HG03064 (cell line): ENCODE results near the gene IKZF3.

ENCODE experiments used
- ATAC-seq: cut with Tn5 transposase; IDR thresholded peaks from one replicate; pipeline ENCODE4 v1.9.1; 2021; ENCODE audit warnings: low read depth; ENCODE audit not compliant: unreplicated experiment

Gene IKZF3

DNA sequence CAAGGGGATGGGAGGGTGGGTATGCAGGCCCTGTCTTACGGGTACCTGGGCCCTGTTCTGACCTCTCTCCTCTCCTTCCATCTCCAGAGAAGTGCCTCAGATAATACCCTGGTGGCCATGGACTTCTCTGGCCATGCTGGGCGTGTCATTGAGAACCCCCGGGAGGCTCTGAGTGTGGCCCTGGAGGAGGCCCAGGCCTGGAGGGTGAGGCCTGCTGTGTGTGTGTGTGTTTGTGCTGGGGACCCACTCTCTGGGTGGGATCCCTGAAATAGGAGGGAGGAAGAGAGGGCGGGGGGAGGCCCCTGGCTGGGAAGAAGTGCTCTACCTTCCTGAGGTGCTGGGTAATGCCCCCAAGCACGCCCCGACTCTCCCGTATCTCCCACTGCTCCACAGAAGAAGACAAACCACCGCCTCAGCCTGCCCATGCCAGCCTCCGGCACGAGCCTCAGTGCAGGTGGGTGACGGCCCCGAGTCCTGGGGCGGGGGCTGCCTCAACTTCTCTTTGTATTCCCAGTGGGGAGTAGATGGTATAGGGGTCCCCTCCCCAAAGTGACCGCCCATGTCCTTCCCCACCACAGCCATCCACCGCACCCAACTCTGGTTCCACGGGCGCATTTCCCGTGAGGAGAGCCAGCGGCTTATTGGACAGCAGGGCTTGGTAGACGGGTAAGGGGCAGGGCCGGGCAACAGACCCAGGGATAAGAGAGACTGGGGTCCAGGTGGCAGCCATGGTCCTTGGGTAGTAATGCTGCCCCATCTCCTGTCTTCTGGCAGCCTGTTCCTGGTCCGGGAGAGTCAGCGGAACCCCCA is 118.6 kb downstream of the IKZF3 start:
- no peak for ATAC-seq

DNA sequence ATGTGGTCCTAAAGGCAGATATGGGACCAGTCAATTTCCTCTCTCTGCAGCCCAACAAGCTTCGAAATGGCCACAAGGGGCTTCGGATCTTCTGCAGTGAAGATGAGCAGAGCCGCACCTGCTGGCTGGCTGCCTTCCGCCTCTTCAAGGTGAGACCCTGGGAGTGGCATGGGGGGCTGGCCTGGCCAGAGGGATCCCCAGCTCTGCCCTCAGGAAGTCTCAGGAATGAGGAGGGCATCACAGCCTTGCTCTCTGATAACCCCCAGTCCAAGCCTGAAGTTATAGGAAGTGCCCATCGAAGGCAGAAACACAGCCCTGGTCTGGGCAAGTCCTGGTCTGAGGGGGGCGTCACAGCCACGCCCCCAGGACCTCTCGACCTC is 119.3 kb downstream of the IKZF3 start:
- ATAC-seq = no peak

DNA sequence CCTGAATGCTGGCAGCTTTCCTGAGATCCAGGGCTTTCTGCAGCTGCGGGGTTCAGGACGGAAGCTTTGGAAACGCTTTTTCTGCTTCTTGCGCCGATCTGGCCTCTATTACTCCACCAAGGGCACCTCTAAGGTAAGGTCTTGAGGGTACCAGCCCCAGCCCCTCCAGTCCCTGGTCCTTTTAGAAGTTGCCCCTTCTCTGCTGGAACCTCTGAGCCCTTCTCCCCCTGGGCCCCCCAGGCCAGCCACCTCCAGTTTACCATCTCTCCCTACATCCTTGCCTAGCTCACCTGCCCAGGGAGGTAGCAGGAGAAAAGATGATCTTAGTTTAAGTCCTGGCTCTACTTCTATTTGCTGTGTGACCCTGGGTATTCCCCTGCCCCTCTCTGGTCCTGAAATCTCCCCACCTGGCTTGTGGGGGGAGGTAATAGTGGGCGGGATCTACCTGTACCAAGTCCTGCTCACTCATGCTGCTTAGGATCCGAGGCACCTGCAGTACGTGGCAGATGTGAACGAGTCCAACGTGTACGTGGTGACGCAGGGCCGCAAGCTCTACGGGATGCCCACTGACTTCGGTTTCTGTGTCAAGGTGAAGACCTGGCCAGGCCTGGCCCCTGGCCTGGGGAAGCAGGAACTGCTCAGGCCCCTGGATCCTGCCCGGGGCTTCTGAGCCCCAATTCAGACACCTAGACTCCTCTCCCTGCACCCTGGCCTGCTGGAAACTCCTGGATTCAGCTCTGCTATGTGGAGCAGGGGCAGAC is 119.9 kb downstream of the IKZF3 start:
- ATAC-seq = no peak

DNA sequence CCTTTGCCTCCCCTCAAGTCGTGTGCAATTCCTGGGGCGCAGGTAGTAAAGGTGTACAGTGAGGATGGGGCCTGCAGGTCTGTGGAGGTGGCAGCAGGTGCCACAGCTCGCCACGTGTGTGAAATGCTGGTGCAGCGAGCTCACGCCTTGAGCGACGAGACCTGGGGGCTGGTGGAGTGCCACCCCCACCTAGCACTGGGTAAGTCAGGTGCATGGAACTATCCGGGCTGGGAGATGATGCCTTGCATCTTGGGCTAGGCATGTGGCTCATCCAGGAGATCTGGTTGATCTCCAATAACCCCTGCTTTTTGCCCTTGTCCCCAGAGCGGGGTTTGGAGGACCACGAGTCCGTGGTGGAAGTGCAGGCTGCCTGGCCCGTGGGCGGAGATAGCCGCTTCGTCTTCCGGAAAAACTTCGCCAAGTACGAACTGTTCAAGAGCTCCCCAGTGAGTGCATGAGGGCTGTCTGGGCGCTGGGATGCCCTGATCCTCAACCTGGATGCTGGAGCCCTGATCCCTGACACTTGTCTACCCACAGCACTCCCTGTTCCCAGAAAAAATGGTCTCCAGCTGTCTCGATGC is 121.2 kb downstream of the IKZF3 start:
- no peak for ATAC-seq

DNA sequence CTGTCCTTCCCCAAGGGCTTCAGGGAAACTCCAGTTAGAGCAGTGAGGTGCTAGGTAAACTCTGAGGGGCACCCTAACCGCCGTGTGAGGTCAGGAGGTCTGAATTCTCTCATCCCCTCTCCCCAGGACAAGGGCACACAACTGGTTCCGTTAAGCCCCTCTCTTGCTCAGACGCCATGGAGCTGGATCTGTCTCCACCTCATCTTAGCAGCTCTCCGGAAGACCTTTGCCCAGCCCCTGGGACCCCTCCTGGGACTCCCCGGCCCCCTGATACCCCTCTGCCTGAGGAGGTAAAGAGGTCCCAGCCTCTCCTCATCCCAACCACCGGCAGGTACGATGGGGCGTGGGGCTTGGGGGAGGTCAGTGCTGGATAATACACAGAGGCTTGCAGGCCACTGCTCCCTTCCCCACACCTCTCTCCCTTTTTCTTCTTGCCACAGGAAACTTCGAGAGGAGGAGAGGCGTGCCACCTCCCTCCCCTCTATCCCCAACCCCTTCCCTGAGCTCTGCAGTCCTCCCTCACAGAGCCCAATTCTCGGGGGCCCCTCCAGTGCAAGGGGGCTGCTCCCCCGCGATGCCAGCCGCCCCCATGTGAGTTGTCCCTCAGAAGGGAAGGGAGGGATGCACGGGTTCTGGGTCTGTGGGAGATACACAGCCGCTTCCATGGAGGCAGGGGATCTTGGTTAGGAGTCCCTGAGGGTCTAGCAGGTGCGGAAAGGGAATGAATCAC is 121.8 kb downstream of the IKZF3 start:
- ATAC-seq = no peak

DNA sequence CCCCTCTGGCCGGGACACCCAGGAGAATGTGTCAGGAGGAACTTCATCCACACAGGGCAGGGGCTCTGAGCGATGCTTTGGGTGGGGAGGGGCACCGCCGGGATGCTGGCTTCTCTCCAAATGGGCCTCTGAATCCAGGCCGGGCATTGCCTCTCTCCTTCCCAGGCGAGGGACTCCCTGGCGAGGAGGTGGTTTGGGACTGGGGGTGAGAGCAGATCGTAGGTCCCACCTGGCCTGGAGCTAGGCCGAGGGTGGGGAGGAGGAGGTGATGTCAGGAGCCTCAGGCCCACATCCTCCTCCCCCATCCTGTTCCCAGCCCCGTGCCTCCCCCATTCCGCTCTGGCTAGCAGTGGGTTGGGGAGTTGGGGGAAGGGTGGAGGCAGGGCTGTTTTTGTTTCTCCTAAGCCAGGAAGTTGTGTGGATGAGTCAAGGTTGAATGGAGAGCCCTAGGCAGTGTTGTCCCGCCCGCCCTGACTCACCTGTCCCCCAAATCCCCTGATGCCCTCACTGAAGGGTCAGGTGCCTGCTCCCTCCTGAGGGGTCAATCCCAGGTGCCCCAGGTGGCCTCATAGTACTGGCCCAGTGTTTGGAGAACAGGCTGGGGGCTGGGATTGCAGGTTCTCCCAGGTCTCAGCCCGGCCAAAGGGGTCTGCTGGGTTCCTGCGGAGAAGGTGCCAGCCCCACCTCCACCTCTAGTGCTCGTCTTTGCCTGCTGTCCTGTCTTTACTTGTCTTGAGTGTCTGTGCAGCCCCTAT is 123.6 kb downstream of the IKZF3 start:
- ATAC-seq = no peak

DNA sequence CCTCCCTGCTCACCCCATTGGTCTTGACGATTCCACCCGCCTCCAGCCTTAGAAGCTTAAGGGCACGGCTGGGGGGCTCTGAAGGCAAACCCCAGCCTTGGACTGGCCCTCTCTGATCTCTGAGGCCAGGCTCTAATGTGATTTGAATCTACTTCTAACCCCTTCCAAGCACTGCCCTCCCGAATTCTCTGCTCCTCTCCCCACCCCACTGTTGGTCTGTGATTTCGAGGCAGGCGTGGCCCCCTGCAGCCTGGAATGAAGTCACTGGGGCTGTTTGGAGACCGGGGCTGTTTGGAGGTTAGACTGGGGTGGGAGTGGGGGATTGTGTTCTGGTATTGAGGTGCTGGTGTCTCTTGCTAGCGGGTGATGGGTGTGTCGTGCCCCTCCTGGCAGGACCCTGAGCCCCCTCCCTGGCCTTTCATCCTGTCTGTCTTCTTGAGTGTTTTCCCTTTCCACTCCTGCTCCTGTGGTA is 124.2 kb downstream of the IKZF3 start:
- no peak for ATAC-seq

DNA sequence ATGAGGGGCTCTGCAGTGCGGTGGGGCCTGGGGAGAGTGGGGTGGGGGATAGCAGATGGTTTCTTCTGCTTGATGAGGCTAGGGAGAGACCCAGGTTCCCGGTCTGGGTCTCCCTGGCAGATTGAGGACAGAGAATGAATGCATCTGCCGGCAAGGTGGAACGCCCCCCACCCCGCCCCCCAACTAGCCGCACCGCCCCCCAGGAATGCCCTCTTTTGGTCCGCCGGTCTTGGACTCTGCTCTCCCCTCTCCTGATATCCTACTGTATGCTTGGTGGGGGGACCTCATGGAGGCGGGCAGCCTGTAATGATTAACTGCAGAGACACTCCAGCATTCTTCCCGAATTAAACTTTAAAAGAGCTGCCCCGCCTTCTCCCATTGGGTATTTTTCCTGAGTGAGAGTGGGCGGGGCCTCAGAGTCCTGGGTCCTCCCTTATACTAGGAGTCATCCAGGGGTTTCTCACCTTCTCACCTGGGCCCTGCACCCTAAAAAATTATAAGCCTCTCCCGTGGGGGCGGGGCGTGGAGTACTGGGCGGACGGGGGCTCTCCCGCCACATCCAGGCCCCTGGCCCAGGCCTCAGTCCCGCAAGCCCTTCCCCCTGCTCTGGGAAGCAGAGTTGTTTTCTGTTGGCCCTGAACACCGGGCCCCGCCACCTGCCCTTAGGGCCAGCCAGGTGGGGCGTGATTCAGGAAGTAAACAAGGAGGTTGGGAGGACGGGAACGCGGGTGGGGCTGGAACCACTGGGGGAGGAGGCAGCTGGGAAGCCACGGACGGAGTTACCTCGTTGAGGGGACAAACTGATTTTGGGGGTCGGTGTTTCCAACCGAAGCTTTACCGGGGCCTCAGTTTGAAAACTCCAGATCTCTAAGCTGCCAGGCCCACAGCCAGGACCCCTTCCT is 124.9 kb downstream of the IKZF3 start:
- no peak for ATAC-seq

DNA sequence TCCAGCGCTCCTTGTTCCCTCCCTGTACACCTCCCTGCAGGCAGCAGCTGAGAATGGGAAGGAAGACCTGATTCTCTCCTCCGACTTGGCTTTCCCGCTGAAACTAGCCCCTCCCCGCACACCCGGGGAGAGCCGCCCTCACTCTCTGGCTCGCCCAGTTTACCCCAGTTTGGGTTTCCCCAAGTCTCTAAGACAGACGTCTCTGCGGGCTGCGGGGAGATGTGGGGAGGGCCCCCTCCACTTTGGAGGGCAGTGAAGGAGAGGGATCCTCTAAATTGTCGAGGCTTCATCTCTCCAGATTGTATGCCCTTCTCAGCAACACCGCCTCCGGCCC is 125.6 kb downstream of the IKZF3 start:
- ATAC-seq = no peak

DNA sequence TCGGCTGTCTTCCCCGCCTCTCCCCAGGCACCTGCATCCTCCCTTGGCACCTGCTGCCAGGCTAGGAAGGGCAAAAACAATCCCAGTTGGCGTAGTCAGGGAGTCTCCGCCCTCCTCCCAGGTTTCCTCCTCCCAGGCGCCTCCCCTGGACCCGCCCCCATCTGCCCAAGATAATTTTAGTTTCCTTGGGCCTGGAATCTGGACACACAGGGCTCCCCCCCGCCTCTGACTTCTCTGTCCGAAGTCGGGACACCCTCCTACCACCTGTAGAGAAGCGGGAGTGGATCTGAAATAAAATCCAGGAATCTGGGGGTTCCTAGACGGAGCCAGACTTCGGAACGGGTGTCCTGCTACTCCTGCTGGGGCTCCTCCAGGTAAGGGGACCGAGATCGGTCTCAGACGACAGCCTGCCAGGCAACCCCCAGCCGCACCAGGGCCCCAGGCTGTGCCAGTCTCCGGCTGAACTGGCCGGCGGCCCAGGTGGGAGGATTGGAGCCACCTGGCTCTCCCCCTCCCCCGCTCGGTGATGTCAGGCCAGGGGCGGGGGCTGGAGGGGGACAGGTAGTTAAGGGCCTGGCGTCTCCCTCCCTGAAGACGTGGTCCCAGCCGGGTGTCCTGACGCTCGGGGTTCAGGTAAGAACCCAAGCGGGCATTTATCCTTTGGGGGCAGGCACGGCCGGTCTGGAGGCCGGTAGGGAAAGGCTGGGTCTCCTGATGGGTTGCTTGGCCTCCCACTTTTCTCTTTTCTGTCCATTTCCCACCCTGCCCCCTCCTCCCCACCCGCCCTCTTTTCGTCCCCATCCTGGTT is 126.1 kb downstream of the IKZF3 start, which contains the start of gene GRB7:
Gene GRB7 (plus strand): TSS at position 179 of the 808 bp plus-strand sequence. CDS start 4,364 bp downstream, outside the sequence.
- no peak for ATAC-seq

DNA sequence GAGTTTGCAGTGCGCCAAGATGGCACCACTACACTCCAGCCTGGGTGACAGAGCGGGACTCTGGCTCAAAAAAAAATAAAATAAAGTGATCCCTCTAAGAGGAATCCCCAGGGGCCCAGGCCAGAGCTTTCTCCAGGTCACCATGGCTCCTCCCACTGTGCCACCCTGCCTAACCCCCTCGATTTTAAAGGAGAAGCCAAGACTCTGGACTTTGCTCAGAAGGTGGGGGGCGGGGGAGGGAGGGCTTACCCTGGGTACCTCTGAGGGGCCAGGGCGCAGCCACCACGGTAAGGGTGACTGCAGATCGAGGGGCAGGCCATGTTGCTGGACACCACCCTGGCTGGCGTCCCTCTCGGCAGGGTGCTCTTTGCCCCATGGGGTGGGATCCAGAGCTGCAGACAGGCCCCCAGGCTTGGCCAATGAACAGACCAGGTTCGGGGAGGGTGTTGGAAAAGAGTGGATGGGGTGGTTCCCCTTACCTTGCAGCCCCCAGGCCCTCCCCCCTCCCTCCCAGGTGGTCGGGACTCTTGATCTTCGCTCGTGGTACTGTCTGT is 126.8 kb downstream of the IKZF3 start:
- ATAC-seq = no peak

DNA sequence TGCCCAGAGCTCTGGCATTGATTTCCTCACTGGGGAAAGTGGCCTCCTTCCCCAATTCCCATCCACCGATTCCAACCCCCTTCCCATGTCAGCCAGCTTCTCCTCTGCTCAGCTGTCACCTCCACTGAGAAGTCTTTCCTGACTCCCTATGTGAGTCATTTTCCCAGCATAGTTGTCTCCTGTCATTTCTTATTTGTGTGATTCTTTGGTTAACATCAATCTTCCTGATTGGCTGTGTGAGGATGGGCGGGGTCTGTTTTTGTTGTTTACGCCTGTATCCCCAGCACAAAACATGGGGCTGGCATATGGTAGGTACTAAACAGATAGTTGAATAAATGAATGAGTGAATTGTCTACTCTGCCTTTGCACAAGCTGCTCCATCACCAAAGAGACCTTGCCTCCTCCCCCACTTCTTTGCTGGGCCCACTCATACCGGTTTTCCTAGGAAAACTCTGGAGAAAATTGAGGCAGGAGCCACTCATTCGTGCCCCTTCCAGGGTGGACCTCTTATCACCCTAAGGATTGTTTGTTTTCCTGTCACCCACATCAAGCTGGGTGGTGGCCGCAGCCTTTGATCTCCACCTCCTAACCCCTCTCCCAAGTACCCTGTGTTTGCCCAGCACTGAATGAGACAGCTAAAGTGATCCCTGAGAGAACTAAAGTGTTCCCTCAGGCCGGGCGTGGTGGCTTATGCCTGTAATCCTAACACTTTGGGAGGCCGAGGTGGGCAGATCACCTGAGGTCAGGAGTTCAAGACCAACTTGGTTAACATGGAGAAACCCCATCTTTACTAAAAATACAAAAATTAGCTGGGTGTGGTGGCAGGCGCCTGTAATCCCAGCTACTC is 127.6 kb downstream of the IKZF3 start:
- ATAC-seq = no peak

DNA sequence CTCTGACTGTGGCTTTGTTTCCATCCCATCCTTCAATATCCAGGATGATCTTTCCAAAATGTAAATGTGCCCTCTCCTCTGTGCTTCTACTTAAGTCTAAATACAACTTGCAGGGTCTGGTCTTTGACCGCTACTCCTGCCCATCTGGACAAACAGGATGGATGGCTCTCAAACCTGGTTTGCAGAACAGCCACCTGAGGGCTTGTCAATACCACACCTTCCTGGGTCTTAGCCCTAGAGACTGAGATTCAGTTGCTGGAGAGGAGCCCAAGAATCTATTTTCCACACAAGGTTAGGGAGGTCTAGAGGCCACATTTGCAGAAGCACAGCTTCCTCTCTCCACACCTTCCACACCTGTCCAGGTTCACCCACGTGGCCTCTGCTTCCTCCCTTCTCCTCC is 128.2 kb downstream of the IKZF3 start:
- ATAC-seq = no peak

DNA sequence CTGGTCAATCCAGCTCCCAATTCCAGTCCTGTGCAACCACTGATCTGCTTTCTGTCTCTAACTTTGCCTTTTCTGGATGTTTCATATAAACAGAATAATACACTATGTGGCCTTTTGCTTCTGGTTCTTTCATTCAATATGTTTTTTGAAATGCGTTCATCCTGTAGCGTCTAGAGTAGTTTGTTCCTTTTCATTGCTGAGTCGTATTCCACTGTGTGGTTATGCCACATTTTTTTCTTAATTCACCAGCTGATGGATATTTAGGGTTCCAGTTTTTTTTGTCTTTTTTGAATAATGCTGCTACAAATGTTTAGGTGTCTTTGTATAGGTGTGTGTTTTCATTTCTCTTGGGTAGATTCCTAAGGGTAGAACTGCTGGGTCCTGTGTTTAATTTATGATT is 131.5 kb downstream of the IKZF3 start:
- no peak for ATAC-seq

DNA sequence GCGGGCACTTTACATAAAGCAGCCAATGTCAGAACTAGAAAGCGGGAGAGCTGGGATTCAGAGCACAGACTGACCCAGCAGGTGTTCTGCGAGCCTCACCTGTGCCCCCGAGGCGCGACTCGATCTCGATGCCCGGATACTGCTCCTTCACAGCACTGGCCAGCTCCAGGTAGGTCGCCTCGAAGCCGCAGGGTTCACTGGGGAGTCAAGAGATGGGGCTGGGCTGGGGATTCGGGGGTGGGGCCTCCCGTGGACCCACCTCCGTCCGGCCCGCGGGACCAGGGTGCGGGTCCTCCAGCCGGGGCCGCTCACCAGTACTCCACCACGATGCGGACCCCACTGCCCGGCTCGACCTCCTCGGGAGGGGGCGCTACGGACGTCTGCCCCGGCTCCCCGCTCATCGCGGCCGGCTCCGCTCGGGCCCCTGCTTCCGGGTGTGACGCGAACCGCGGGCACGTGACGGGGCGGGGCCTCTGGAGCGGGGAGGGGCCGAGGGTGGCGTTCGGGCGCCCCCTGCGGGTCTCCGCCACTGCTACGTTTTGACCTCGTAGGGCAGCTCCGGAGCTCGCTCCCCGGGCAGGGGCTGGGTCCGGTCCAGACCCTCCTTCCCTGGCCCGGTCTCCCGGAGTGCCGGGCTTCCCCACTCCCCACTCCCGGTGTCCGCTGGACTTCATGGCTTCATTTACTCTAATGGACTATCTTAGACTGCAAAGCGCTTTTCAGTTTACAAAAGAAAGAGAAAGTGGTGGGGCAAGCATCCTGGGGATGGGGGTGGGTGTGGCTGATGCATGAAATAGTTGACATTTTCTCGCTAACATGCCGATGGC is 133.8 kb downstream of the IKZF3 start, which contains the start of gene MIEN1:
Gene MIEN1 (minus strand): TSS at position 438 of the 827 bp plus-strand sequence. CDS start 37 bp downstream, at position 401.
- peak; percentile 75 for ATAC-seq

DNA sequence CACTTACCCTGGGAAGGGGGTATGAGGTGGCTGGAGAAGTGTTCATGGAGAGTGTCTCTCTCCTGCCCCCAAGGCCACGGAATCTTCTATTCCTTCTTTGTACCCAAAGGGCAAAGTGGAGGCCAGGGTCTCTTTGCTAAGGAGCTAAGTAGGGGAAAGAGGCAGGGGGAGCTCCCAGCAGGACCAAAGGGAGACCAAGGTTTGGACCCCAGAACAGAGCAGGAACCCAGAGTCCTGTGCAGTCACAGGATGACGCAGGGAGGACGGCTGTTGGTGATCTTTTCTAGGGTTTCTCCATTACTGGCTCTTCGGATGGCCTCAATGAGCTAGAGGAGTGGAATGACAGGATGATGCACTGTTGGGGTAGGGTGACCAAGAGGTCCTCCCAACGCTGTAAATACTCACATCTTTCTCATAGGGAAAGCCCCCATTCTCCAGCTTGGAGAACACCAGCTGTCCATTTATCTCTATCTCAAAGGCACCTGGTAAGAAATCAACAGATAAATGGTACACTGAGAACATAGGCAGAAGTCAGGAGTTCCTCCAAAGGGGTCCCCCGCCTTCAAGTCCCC is 134.7 kb downstream of the IKZF3 start:
- ATAC-seq = no peak
